DMS 273 (cell line): ENCODE data around the gene MYL6B.

Source experiments
- DNase-seq: peaks from one replicate; lab custom pipeline; 2025; ENCODE audit not compliant: unreplicated experiment; lab: John Stamatoyannopoulos, UW

Gene MYL6B

DNA sequence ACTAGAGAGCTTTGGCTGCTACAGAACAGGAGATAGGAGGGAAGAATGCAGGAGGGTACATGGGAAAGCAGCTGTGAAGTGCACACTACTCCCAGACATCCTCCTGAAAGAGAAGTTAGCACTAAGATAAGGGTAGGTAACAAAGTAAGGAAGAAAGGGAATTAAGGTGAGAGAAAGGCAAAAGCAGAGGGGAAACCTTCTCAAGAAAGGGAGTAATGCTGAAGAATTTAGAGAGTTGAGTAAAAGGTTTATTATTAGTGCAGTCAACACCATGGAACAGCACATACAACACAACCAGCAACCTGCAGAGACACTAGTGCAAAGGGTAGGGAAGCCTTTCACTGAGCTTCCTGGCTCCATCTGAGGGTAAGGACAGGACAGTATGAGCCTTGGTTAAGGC is 51.9 kb downstream of the MYL6B start:
- no peak for DNase-seq

DNA sequence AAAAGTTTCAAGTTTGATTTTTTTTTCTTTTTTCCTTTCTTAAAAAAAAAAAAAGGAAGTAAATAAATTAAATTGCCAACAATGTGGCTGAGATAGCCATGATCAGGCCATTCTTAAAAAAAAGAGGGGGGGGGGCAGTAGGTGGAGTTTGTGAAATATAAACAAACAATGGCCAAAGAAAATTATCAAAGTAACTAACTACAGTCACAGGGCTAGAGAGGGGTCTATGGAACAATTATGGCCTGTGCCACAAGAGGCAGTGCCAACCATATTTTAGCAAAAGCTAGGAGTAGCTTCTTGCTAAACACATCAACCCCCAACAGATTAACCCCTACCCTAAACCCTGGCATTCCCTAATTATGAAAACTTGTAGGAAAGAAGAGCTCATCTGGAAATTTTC is 53.1 kb downstream of the MYL6B start:
- peak; percentile 13 for DNase-seq

DNA sequence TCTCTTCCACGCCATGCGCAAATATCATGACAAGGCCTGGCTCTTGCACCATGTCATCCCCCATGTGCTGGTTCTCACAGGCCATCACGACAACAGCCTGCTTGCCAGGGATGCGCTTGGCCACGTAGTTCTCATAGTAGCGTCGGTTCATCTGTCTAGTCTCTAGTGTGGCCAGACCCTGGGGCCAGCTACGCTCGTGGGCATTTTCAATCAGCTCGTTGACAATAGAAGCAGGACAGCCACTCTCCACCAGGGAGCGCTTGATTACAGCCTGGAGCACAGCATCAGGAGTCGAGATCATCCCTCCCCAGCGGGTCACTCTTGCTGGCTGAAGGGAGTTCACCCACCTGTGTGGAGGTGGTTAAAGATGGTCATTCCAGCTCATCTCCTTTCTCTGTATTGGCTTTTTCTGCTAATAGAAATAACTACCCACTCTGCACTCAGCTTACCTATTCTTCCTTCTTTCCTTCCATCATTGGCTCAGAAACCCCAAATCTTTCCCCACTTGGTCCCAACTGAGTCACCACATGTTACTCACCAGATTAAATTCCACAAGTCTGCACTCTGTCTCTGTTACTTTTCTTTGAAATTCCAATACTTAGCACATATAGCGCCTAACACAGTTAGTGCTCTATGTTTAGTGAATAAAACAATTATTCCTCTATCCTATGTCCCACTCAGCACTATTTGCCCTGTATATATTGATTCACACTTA is 54.2 kb downstream of the MYL6B start:
- DNase-seq = peak; percentile 44
